Liver (tissue), 9 donors: Measurements from ENCODE around the gene ZNF366. TPM values are rescaled to one million over a fixed set of nuclear protein-coding genes. Genes with fewer than 3 reads are reported as not detected.

Source experiments
- DNase-seq: peaks from one replicate; pipeline ENCODE4 v3.0.0-alpha.2; 2017; ENCODE audit warnings: low spot score
- H3K27ac ChIP-seq, 2 donors: one replicate each; pipeline ENCODE4 v1.7.0; 2013; ENCODE audit warnings: inconsistent platforms in 2 of 2, low read length in 2 of 2, control low read depth in 1 of 2, low read depth in 1 of 2, mild to moderate bottlenecking in 1 of 2
- H3K27me3 ChIP-seq, 4 donors: one replicate each; pipeline versions ENCODE4 v1.6.1 to v1.7.0; 2013; ENCODE audit warnings: low read length in 3 of 4, inconsistent platforms in 1 of 4, mild to moderate bottlenecking in 1 of 4, moderate library complexity in 1 of 4; ENCODE audit not compliant: control insufficient read depth in 4 of 4, insufficient read depth in 4 of 4
- H3K36me3 ChIP-seq, 4 donors: one replicate each; pipeline versions ENCODE4 v1.6.1 to v1.7.0; 2013; ENCODE audit warnings: low read length in 3 of 4, mild to moderate bottlenecking in 3 of 4, low read depth in 1 of 4, moderate library complexity in 1 of 4; ENCODE audit not compliant: control insufficient read depth in 4 of 4, insufficient read depth in 3 of 4
- H3K4me1 ChIP-seq, 4 donors: one replicate each; pipeline versions ENCODE4 v1.6.1 to v1.7.0; 2013; ENCODE audit warnings: low read length in 3 of 4, mild to moderate bottlenecking in 3 of 4, moderate library complexity in 1 of 4; ENCODE audit not compliant: control insufficient read depth in 4 of 4, insufficient read depth in 4 of 4
- H3K4me3 ChIP-seq, 3 donors: one replicate each; pipeline versions ENCODE4 v1.6.1 to v1.7.0; 2013; ENCODE audit warnings: low read length in 3 of 3, control low read depth in 1 of 3, low read depth in 1 of 3, mild to moderate bottlenecking in 1 of 3
- H3K9ac ChIP-seq, 2 donors: one replicate each; pipeline ENCODE4 v1.7.0; 2013; ENCODE audit warnings: low read length in 2 of 2, mild to moderate bottlenecking in 2 of 2, moderate library complexity in 2 of 2, control low read depth in 1 of 2, low read depth in 1 of 2
- H3K9me3 ChIP-seq, 4 donors: one replicate each; pipeline versions ENCODE4 v1.6.1 to v1.7.0; 2013; ENCODE audit warnings: low read length in 3 of 4; ENCODE audit not compliant: control insufficient read depth in 4 of 4
- ATF3 ChIP-seq: IDR thresholded peaks from 2 replicates; pipeline ENCODE4 v1.6.1; 2016; ENCODE audit warnings: antibody characterized with exemption
- CTCF ChIP-seq: fragments of 150-350 bp; IDR thresholded peaks from 2 replicates; pipeline ENCODE4 v1.5.1; 2017; ENCODE audit warnings: improper control_type of control experiment, low read depth, low read length; ENCODE audit not compliant: missing input control
- EGR1 ChIP-seq, 2 donors: IDR thresholded peaks; 2 replicates each; pipeline ENCODE4 v1.6.1; 2016 to 2018; ENCODE audit warnings: antibody characterized with exemption in 2 of 2, low read depth in 2 of 2
- FOXA1 ChIP-seq: IDR thresholded peaks from 2 replicates; pipeline ENCODE4 v1.6.1; 2016; ENCODE audit warnings: antibody characterized with exemption
- FOXA2 ChIP-seq: IDR thresholded peaks from 2 replicates; pipeline ENCODE4 v1.6.1; 2016; ENCODE audit warnings: antibody characterized with exemption
- GABPA ChIP-seq, 2 donors: IDR thresholded peaks in 1 of 2; conservative IDR thresholded peaks in 1 of 2; 2 replicates each; pipeline ENCODE4 v1.6.1; 2016; ENCODE audit warnings: antibody characterized with exemption in 2 of 2, mild to moderate bottlenecking in 1 of 2, moderate library complexity in 1 of 2
- HNF4A ChIP-seq, 2 donors: conservative IDR thresholded peaks; 2 replicates each; pipeline ENCODE4 v1.6.1; 2016; ENCODE audit warnings: antibody characterized with exemption in 2 of 2, mild to moderate bottlenecking in 2 of 2
- MAX ChIP-seq: IDR thresholded peaks from 2 replicates; pipeline ENCODE4 v1.6.1; 2016; ENCODE audit warnings: antibody characterized with exemption
- NR2F2 ChIP-seq: IDR thresholded peaks from 2 replicates; pipeline ENCODE4 v1.6.1; 2016; ENCODE audit warnings: antibody characterized with exemption
- RAD21 ChIP-seq, 2 donors: IDR thresholded peaks; 2 replicates each; pipeline ENCODE4 v1.6.1; 2016; ENCODE audit warnings: antibody characterized with exemption in 2 of 2, mild to moderate bottlenecking in 2 of 2
- REST ChIP-seq: IDR thresholded peaks from 2 replicates; pipeline ENCODE4 v1.6.1; 2016; ENCODE audit warnings: antibody characterized with exemption, mild to moderate bottlenecking
- RXRA ChIP-seq, 2 donors: IDR thresholded peaks; 2 replicates each; pipeline ENCODE4 v1.6.1; 2017 to 2018; ENCODE audit warnings: antibody characterized with exemption in 2 of 2, mild to moderate bottlenecking in 1 of 2
- SP1 ChIP-seq: IDR thresholded peaks from 2 replicates; pipeline ENCODE4 v1.6.1; 2018; ENCODE audit warnings: antibody characterized with exemption, mild to moderate bottlenecking
- TAF1 ChIP-seq: conservative IDR thresholded peaks from 2 replicates; pipeline ENCODE4 v1.6.1; 2016; ENCODE audit warnings: antibody characterized with exemption, mild to moderate bottlenecking
- YY1 ChIP-seq: IDR thresholded peaks from 2 replicates; pipeline ENCODE4 v1.6.1; 2016; ENCODE audit warnings: antibody characterized with exemption, mild to moderate bottlenecking
- ZBTB33 ChIP-seq: IDR thresholded peaks from 2 replicates; pipeline ENCODE4 v1.6.1; 2016; ENCODE audit warnings: antibody characterized with exemption
- WGBS: extraction: QIAGEN DNeasy Blood & Tissue Kit; methylation state at CpG from one replicate; pipeline ENCODE4 v1.1.7; 2013; 5-methylcytosine and 5-hydroxymethylcytosine counted together
- polyA plus RNA-seq, 2 donors: library from polyadenylated mRNA; stranded (reverse) in 1 of 2; unstranded in 1 of 2; fragments of 200-250 nt in 1 of 2; fragments of >200 nt in 1 of 2; fragmentation: Nextera tagmentation in 1 of 2; extraction: Ambion mirVana in 1 of 2; gene quantifications; one replicate each; pipeline versions ENCODE4 v1.2.1 to v1.2.3, GENCODE V29; 2013 to 2015
- total RNA-seq, 2 donors: library from RNA; depleted of rRNA; stranded (reverse); fragments of >200 nt; gene quantifications; one replicate each; pipeline ENCODE4 v1.2.3, GENCODE V29; 2014
- donor health status: healthy.
- donor health status: healthy.
- donor health status: healthy.
- donor health status: healthy.
- donor health status: healthy.

The ZNF366 gene
- total and polyA plus RNA-seq, 4 donors: 0.71 to 1.0 (median 0.75) TPM

GRCh38 chr5:72543811-72544210 lies 36.6 kb upstream of the ZNF366 start:
- WGBS: 22% methylated on average over 3 of the region's 3 CpGs
- H3K4me1 ChIP-seq: no peaks in the 10 kb centered on the region
- no peaks in the 10 kb centered on the region for H3K36me3 ChIP-seq
- no peak overlapping the region for H3K27ac ChIP-seq
- peaks cover 0 to 6% (median 0%) of the 10 kb centered on the region in 4 donors for H3K27me3 ChIP-seq
- H3K9ac ChIP-seq: no peak overlapping the region
- DNase-seq: no peak
- TF ChIP-seq EGR1 (IDR thresholded peaks at IDR 0.05; ENCODE audit: low read depth in 2 of 2): no peak
- TF ChIP-seq YY1: no peak
- no peak for TF ChIP-seq NR2F2
- TF ChIP-seq RXRA (IDR thresholded peaks at IDR 0.05): no peak
- TF ChIP-seq MAX: no peak
- no peak for TF ChIP-seq ATF3
- TF ChIP-seq TAF1: no peak
- TF ChIP-seq RAD21 (IDR thresholded peaks at IDR 0.05): no peak
- TF ChIP-seq FOXA1: no peak
- TF ChIP-seq GABPA (IDR thresholded peaks at IDR 0.05 in 1 of 2, conservative IDR thresholded peaks at IDR 0.05 in 1 of 2): no peak
- no peak for TF ChIP-seq FOXA2
- peaks cover 0 to 7% (median 0%) of the 10 kb centered on the region in 4 donors for H3K9me3 ChIP-seq
- H3K4me3 ChIP-seq: no peak overlapping the region

GRCh38 chr5:72543365-72543764 lies 36.2 kb upstream of the ZNF366 start:
- no peaks in the 10 kb centered on the region for H3K4me1 ChIP-seq
- TF ChIP-seq ZBTB33: no peak
- no peak for TF ChIP-seq CTCF
- TF ChIP-seq NR2F2: no peak
- no peak for TF ChIP-seq TAF1
- TF ChIP-seq SP1: no peak
- no peak for TF ChIP-seq FOXA2
- TF ChIP-seq FOXA1: no peak
- no peak for TF ChIP-seq REST
- no peak for TF ChIP-seq HNF4A (conservative IDR thresholded peaks at IDR 0.05)
- no peak for TF ChIP-seq MAX
- no peak for TF ChIP-seq YY1
- peaks cover 0 to 7% (median 0%) of the 10 kb centered on the region in 4 donors for H3K9me3 ChIP-seq
- H3K27ac ChIP-seq: no peak overlapping the region
- no peak for DNase-seq
- peaks cover 0 to 4% (median 0%) of the 10 kb centered on the region in 4 donors for H3K27me3 ChIP-seq
- no peak overlapping the region for H3K9ac ChIP-seq
- H3K4me3 ChIP-seq: no peak overlapping the region
- 82% methylated on average over 3 of the region's 3 CpGs for WGBS
- H3K36me3 ChIP-seq: no peaks in the 10 kb centered on the region
